ENCODE results near the gene RPTOR. TPM values are rescaled to one million over a fixed set of nuclear protein-coding genes. Genes with fewer than 3 reads are reported as not detected.

RPTOR gene
- polyA plus RNA-seq, 1 donor from 2014 or later: 8.0 TPM

GRCh38 chr17:80649200-80649644 lies 104.6 kb downstream of the RPTOR start:
- no peaks in the 10 kb centered on the region for H3F3A ChIP-seq (ENCODE audit: insufficient read depth, low read length, poor library complexity, severe bottlenecking)
- no peak overlapping the region for H3K4me3 ChIP-seq (ENCODE audit: low read length)
- no peak overlapping the region for H2AFZ ChIP-seq (ENCODE audit: low read depth, low read length)
- TF ChIP-seq SMC3 (conservative IDR thresholded peaks at IDR 0.05; ENCODE audit: poor library complexity) (no peak), RAD21 (conservative IDR thresholded peaks at IDR 0.05) (no peak), CTCF (IDR thresholded peaks at IDR 0.05; ENCODE audit: poor library complexity, severe bottlenecking) (no peak), REST (IDR thresholded peaks at IDR 0.05; ENCODE audit: borderline replicate concordance) (no peak), POLR2AphosphoS5 (IDR thresholded peaks at IDR 0.05) (no peak), EP300 (conservative IDR thresholded peaks at IDR 0.05; ENCODE audit: poor library complexity, severe bottlenecking) (no peak), EZH2 (IDR thresholded peaks at IDR 0.05; ENCODE audit: borderline replicate concordance, insufficient read depth, low read length, poor library complexity, severe bottlenecking) (no peak), MXI1 (conservative IDR thresholded peaks at IDR 0.05; ENCODE audit: poor library complexity, severe bottlenecking) (no peak)
- H3K9ac ChIP-seq (ENCODE audit: low read length): no peak overlapping the region
- H3K36me3 ChIP-seq (ENCODE audit: insufficient read depth, low read length): no peaks in the 10 kb centered on the region
- H3K27me3 ChIP-seq (ENCODE audit: insufficient read depth, low read depth, low read length): no peaks in the 10 kb centered on the region
- no peaks in the 10 kb centered on the region for H3K9me3 ChIP-seq (ENCODE audit: low read length)
- no peaks in the 10 kb centered on the region for H3K9me2 ChIP-seq (ENCODE audit: insufficient read depth, low read length)
- H3K4me2 ChIP-seq (ENCODE audit: low read length): no peak overlapping the region
- no peak overlapping the region for H3K27ac ChIP-seq (ENCODE audit: low read length)
- no peaks in the 10 kb centered on the region for H4K20me1 ChIP-seq (ENCODE audit: insufficient read depth)
- no peaks in the 10 kb centered on the region for H3K79me2 ChIP-seq (replicated peaks; ENCODE audit: insufficient read depth, low read length)

GRCh38 chr17:80649672-80650330 lies 105.2 kb downstream of the RPTOR start:
- no peaks in the 10 kb centered on the region for H3K36me3 ChIP-seq (ENCODE audit: insufficient read depth, low read length)
- H4K20me1 ChIP-seq (ENCODE audit: insufficient read depth): no peaks in the 10 kb centered on the region
- no peaks in the 10 kb centered on the region for H3K79me2 ChIP-seq (replicated peaks; ENCODE audit: insufficient read depth, low read length)
- no peak overlapping the region for H3K9ac ChIP-seq (ENCODE audit: low read length)
- H3K27me3 ChIP-seq (ENCODE audit: insufficient read depth, low read depth, low read length): no peaks in the 10 kb centered on the region
- H3K27ac ChIP-seq (ENCODE audit: low read length): no peak overlapping the region
- no peak overlapping the region for H2AFZ ChIP-seq (ENCODE audit: low read depth, low read length)
- no peaks in the 10 kb centered on the region for H3K9me3 ChIP-seq (ENCODE audit: low read length)
- no peak overlapping the region for H3K4me2 ChIP-seq (ENCODE audit: low read length)
- H3K9me2 ChIP-seq (ENCODE audit: insufficient read depth, low read length): no peaks in the 10 kb centered on the region
- H3K4me3 ChIP-seq (ENCODE audit: low read length): no peak overlapping the region
- no peaks in the 10 kb centered on the region for H3F3A ChIP-seq (ENCODE audit: insufficient read depth, low read length, poor library complexity, severe bottlenecking)
- TF ChIP-seq RAD21 (conservative IDR thresholded peaks at IDR 0.05) (peak; percentile 13), EP300 (conservative IDR thresholded peaks at IDR 0.05; ENCODE audit: poor library complexity, severe bottlenecking) (no peak), POLR2AphosphoS5 (IDR thresholded peaks at IDR 0.05) (no peak), CTCF (IDR thresholded peaks at IDR 0.05; ENCODE audit: poor library complexity, severe bottlenecking) (peak; percentile 38)
